ENCODE results near the gene EFTUD2.
"Not testable (repeated sequence)": the region's sequence is repeated elsewhere in the genome, so short reads cannot be mapped to it uniquely, and the experiment has no call there.

Gene EFTUD2

GRCh38 chr17:44848961-44849489, 50.2 kb downstream of the EFTUD2 start:
- DNase-seq (ENCODE audit: low spot score) = no peak

GRCh38 chr17:44848257-44848795, 50.9 kb downstream of the EFTUD2 start:
- DNase-seq (ENCODE audit: low spot score) = no peak

GRCh38 chr17:44847586-44847985, 51.7 kb downstream of the EFTUD2 start, which contains the start of gene HIGD1B:
TSS of gene HIGD1B (plus strand) at chr17:44847883. CDS start at chr17:44848153, 270 bp downstream.
- DNase-seq (ENCODE audit: low spot score) = no peak

GRCh38 chr17:44846206-44846605, 53.0 kb downstream of the EFTUD2 start:
- DNase-seq (ENCODE audit: low spot score) = no peak

GRCh38 chr17:44844390-44844830, 54.8 kb downstream of the EFTUD2 start:
- no peak for DNase-seq (ENCODE audit: low spot score)

- no peak for DNase-seq (ENCODE audit: low spot score)
Measured at GRCh38 chr17:44842748-44843147, 56.5 kb downstream of the EFTUD2 start.

- no peak for DNase-seq (ENCODE audit: low spot score)
Measured at GRCh38 chr17:44840936-44841335, 58.3 kb downstream of the EFTUD2 start.

- DNase-seq (ENCODE audit: low spot score) = no peak
Measured at GRCh38 chr17:44840274-44840673, 59.0 kb downstream of the EFTUD2 start.

DNA sequence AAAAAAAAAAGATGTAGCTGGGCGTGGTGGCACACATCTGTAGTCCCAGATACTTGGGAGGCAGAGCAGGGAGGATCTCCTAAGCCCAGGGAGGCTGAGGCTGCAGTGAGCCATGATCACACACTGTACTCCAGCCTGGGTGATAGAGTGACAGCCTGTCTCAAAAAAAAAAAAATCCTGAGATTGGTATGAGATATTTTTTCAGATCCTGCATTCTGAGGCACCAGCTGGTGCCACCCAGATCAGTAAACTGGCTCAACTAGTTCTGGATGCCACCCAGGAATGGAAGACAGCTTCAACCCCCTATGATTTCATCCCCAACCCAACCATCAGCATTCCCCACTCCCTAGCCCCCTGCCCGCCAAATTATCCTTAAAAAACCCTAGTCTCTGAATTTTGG, 62.0 kb downstream of the EFTUD2 start:
- DNase-seq (ENCODE audit: low spot score) = no peak

GRCh38 chr17:44832805-44833204, 66.4 kb downstream of the EFTUD2 start:
- no peak for DNase-seq (ENCODE audit: low spot score)

GRCh38 chr17:44831371-44831770, 67.9 kb downstream of the EFTUD2 start:
- no peak for DNase-seq (ENCODE audit: low spot score)

GRCh38 chr17:44830359-44831288, 68.6 kb downstream of the EFTUD2 start:
- peak; percentile 18 for DNase-seq (ENCODE audit: low spot score)

DNA sequence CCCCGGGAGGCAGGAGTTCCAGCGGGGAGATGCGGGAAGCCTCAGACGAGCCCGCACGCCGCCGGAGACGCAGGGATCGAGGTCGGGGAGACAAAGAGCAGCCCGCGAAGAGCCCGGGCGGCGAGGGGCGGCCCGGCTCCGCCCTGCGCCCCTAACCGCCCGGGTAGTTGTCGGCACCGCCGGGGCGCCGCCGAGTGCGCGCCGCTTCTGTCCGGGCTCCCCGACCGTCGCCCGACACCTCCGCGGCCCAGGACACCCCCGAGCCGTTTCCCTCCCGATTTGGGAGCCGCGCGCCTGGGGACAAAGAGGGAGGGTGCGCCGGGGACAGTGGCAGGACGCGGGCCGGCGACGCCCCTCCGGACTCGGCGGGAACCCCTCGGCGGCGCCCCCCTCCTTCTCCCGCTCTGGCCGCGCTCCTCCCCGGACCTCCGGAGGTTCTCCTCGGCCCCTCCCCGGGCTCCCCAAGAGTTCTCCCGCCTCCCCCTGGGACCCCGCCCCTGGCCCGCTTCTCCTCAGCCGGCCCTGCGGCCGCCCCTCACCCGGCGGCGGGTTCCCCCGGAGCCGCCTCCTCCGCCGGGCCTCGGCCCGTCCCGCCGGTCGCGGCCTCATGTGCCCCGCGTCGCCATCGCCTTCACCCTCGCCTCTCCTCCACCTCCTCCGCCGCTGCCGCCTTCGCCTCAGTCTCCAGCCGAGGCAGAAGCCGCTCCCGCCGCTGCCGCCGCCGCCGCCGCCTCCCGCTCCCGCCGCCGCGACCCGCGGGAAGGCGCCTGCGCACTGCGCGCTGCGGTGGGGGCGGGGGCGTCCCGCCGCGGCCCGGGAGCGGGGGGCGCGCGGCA, 69.5 kb downstream of the EFTUD2 start, which contains the start of gene GJC1:
Gene GJC1 (minus strand): TSS at position 765 of the 836 bp plus-strand sequence. CDS start 24,470 bp downstream, outside the sequence.
- DNase-seq (ENCODE audit: low spot score) = peak; percentile 46

- no peak for DNase-seq (ENCODE audit: low spot score)
Measured at GRCh38 chr17:44828919-44829522, 70.2 kb downstream of the EFTUD2 start.

DNA sequence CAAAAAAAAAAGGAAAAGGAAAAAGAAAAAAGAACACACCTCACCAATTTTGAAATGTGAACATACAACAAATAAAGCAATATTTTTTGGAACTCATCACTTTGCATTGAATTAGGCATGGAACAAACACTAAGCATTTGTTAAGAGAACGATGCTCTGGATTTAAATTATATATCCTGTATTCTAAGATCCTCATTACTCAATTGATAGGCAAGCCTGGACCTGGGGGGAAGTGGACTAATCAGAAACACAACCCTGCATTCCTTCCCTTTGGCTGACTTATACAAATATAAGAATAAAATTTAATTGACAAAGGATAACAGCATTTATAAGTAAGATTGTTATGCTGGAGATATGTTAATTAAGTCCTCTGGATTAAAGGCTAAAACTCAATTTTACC, 71.4 kb downstream of the EFTUD2 start:
- DNase-seq (ENCODE audit: low spot score) = no peak

- no peak for DNase-seq (ENCODE audit: low spot score)
Measured at GRCh38 chr17:44826123-44826790, 73.0 kb downstream of the EFTUD2 start.

DNA sequence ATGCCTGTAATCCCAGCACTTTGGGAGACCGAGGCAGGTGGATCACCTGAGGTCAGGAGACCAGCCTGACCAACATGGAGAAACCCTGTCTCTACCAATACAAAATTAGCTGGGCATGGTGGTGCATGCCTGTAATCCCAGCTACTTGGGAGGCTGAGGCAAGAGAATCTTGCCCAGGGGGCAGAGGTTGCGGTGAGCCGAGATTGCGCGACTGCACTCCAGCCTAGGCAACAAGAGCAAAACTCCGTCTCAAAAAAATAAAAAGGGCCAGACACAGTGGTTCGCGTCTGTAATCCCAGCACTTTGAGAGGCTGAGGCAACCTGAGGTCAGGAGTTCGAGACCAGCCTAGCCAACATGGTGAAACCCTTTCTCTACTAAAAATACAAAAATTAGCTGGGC, 74.0 kb downstream of the EFTUD2 start:
- DNase-seq (ENCODE audit: low spot score) = not testable (repeated sequence)

- no peak for DNase-seq (ENCODE audit: low spot score)
Measured at GRCh38 chr17:44820631-44821212, 78.5 kb downstream of the EFTUD2 start.

DNA sequence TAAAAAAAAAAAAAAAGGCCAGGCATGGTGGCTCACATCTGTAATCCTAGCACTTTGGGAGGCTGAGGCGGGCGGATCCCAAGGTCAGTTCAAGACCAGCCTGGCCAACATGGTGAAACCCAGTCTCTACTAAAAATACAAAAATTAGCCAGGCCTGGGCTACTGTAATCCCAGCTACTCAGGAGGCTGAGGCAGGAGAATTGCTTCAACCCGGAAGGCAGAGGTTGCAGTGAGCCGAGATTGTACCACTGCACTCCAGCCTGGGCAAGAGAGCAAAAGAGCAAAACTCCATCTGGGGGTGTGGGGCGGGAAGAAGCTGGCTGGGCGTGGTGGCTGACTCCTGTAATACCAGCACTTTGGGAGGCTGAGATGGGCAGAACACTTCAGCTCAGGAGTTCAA, 80.7 kb downstream of the EFTUD2 start:
- not testable (repeated sequence) for DNase-seq (ENCODE audit: low spot score)

GRCh38 chr17:44812263-44812662, 87.0 kb downstream of the EFTUD2 start:
- DNase-seq (ENCODE audit: low spot score) = no peak

Measured in germinal center (tissue), 1 donor.